ENCODE results near the gene MAST4.

Gene MAST4

DNA sequence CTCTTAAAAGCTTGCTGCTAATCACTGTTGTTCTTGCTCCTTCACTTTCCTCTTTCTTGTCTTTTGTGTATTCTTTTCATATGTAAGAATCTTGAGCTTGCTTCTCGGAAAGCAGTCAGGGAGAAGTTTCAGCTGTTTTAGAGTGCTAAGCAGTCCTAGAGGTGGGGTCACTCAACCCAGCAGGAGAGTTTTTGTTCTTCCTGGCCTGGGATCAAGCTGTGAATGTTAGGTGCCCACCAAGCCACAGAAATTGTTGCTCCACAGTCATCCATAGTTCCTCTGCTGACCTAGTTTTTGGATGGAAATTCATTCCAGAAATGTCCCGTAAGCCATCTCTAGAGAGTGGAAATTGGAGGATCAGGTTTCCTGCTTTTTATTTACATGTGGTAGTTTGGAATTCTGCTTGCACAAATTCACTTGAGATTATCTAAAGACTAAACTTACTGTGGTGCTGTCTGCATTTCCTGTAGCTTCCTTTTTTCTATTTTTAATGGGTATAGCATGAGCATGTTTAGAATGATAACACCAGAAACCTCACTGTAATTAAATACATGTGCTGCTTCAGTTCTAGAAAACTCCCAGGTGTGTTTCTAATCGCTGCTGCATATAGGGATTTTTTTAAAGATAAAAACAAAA is 108.7 kb downstream of the MAST4 start:
- no peak for DNase-seq

DNA sequence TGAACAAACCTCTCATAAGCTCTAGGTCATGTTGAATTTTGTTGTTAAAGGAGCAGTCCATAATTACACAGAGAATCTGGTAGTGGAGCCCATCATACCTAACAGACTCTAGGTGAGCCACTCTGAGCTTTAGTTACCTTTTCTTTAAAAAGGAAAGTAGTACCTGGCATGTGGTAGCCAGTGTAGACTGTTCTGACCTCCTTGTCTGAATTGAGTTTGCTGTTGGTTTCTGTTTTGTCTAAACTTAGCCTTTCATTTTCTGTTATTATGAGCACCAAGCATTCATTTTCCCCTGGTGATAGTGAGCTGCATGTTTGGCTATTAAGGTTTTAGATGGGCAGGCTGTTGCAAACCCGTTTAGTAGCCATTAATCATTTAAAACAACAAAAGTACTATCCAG is 112.2 kb downstream of the MAST4 start:
- no peak for DNase-seq

- no peak for DNase-seq
Measured at GRCh38 chr5:66710557-66711088, 114.4 kb downstream of the MAST4 start.

DNA sequence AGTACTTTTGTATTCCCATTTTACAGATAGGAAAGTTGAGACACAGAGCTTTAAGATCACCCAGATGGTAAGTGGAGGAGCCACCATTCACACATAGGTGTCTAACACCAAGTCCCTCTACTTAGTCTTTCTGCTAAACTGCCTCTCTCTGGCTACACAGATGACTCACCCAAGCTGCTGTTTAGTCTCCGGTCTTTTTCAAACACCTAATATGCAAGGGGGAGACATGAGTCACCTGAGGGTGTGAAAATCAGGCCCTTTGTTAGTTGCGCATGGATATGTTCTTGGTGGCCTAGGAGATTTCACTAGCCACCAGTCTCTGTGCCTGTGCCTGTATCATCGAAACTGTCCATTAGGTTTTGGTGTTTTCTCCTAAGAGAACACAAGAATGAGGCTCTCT is 117.8 kb downstream of the MAST4 start:
- no peak for DNase-seq

- DNase-seq = no peak
Measured at GRCh38 chr5:66717455-66718373, 121.5 kb downstream of the MAST4 start.

DNA sequence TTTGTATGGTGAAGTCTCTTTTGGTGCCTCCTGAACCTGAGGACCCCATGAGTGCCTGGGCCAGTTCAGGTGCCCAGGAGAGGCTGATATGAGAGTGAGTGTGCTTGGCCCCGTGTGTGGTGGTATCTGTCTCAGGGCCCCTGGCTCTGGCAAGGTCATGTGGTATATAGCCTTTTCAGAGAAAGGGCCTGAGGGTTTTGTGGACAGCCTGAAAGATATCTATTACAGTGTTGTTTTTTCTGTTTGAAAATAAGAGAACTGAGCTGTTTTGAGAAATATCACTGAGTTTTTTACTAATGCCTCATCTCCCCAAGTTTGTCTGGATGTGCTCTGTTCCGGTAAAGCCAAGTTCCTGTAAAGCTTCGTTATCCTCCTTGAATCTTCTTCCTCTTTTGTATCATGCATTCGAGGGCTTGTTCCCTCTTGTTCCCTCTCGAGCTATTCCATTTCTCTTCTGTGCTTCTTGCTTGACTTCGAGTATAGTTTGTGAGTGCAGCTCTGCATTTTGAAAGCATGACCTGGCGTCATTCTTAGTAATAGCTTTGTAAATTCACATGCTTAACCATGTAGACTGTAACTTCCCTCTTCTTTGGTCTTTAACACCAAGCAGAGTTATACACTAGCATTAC is 122.3 kb downstream of the MAST4 start:
- no peak for DNase-seq

GRCh38 chr5:66720780-66721179 is 124.6 kb downstream of the MAST4 start:
- no peak for DNase-seq

- no peak for DNase-seq
Measured at GRCh38 chr5:66722686-66723085, 126.5 kb downstream of the MAST4 start.

GRCh38 chr5:66724349-66725139 is 128.4 kb downstream of the MAST4 start:
- no peak for DNase-seq

GRCh38 chr5:66727630-66728029 is 131.4 kb downstream of the MAST4 start:
- no peak for DNase-seq

DNA sequence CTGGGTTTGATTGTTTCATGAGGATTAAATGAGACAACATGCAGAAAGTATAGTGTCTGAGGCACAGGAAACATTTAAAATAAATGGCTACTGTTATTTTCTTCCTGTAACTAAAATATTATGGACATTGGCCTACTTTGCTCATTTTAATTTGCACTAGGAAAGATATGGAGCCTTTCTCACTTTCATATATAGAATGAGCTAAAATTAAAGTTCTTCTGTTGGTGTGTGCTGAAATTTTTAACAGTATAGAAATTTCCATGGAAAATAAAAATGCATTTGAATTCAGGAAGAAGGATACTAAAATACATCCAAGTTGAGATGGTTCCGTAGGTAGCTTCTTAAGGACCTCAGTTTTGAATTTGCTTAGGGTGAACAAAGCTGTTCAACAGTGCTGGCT is 131.9 kb downstream of the MAST4 start:
- DNase-seq = no peak

- DNase-seq = no peak
Measured at GRCh38 chr5:66737096-66737495, 140.9 kb downstream of the MAST4 start.

GRCh38 chr5:66738136-66738535 is 141.9 kb downstream of the MAST4 start:
- no peak for DNase-seq

GRCh38 chr5:66739021-66739420 is 142.8 kb downstream of the MAST4 start:
- DNase-seq = no peak

GRCh38 chr5:66739951-66740350 is 143.8 kb downstream of the MAST4 start:
- no peak for DNase-seq

GRCh38 chr5:66741394-66741793 is 145.2 kb downstream of the MAST4 start:
- no peak for DNase-seq

DNA sequence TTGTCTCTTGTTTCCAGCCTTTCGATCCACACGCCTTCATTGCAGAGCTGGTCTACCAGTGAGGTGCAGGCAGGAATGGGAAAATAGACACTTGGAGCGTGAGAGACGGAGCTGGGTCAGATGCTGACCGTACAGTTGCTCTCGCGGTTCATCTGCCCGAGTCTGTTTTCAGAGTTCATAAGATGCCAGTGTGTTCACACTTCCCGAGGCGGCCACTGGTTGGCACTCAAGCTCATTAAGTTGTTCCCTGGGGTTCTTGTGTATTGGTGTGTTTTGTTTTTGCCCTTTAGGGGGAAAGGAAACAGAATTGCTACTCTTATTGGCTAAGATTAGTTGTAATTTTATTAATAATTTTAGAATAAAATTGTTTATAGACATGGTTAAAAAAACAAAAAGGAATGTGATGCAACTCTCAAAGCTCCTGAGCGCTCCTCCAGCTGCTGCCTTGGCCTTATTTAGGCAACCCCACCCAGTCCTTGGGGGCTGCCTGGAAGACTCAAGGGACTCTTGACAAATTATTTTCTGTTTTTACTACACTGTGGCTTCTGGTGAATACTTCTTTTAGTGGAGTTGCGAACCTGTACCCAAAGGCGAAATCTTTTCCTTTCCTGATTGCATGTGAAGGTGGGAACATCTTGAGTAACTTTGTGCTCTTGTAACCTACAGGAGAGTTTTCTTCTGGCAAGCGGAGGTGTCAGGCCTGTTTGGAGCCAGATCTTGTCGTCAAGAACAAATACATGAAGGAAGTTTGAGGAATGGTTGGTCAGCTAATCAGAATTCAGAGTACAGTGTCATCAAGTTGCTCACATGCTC is 146.1 kb downstream of the MAST4 start:
- DNase-seq = no peak

GRCh38 chr5:66742896-66743247 is 146.7 kb downstream of the MAST4 start:
- no peak for DNase-seq

DNA sequence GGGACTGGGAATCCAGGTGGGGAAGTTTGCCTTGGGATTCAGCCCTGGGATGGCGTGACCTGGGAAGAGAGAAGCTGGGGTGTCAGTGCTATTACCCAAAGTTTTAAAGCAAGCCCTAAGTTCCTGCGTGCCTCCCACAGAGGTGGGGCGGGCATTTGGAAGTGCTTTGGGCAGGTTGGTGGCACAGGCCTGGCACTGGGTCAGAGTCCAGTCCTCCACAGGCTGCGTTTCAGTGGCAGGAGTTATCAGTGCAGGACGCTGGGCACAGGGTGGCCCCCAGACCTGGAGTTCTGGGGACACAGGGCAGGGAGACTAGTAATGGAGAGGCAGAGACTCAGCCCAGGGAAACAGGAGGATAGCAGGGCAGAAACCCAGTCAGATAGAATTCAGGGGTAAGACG is 147.2 kb downstream of the MAST4 start:
- no peak for DNase-seq

DNA sequence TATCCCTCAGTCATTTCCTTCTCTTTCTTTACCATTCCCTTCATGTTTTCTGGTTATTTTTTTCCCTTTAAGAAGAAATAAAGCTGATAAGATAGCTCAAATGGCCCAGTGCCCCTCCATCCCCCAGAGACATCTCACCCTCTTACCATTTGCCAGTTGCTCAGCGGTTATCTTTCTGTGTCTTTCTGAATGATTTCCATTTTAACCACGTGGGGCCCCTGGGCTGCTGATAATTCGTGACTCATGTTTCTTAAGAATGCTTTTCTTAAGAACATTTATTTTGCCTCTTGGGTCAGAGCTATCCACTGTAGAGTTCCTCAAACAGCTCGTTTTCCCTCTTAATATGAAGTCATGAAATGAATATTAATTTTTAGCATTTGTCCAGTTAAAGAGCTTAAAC is 147.8 kb downstream of the MAST4 start:
- DNase-seq = no peak

- DNase-seq = no peak
Measured at GRCh38 chr5:66745297-66745696, 149.1 kb downstream of the MAST4 start.

- DNase-seq = no peak
Measured at GRCh38 chr5:66747607-66748006, 151.4 kb downstream of the MAST4 start.
